Keratinocyte (primary cell): ENCODE data around the gene NIN.

ENCODE experiments used
- CTCF ChIP-seq, 3 experiments: IDR thresholded peaks in 1 of 3; conservative IDR thresholded peaks in 1 of 3; optimal IDR thresholded peaks in 1 of 3; 2 replicates in 2 of 3; 3 replicates in 1 of 3; pipeline versions ENCODE3 to v1.5.1; 2011; ENCODE audit warnings: low read length in 3 of 3, mild to moderate bottlenecking in 3 of 3, moderate library complexity in 2 of 3, control low read depth in 1 of 3, inconsistent platforms in 1 of 3; ENCODE audit not compliant: insufficient read depth in 2 of 3; ENCODE audit errors: extremely low read depth in 1 of 3
- EZH2 ChIP-seq: IDR thresholded peaks from one replicate; pipeline ENCODE4 v1.6.1; 2012; ENCODE audit warnings: inconsistent platforms, mild to moderate bottlenecking, low read length, moderate library complexity

GRCh38 chr14:50830044-50830931 lies 674 bp downstream of the NIN start:
- TF ChIP-seq CTCF (optimal IDR thresholded peaks at IDR 0.05 in 1 of 3, IDR thresholded peaks at IDR 0.05 in 1 of 3, conservative IDR thresholded peaks at IDR 0.05 in 1 of 3; ENCODE audit: extremely low read depth in 1 of 3, insufficient read depth in 2 of 3, low read length in 3 of 3): no peak
- TF ChIP-seq EZH2: no peak
